Epithelial cell of prostate (primary cell): ENCODE data around the gene ZC3H12C.

ENCODE experiments used
- DNase-seq: peaks from one replicate; pipeline ENCODE4 v3.0.0-alpha.2; 2011; ENCODE audit warnings: low read depth, low spot score
- H3K27ac ChIP-seq: fragments of 450-650 bp; 2 replicates; pipeline ENCODE4 v1.5.1; 2017; ENCODE audit warnings: mild to moderate bottlenecking

The ZC3H12C gene

GRCh38 chr11:110141812-110142211 lies 48.6 kb downstream of the ZC3H12C start:
- peak; percentile 6 for DNase-seq

GRCh38 chr11:110147962-110148709 lies 54.9 kb downstream of the ZC3H12C start:
- peak overlapping the region; percentile 16 for H3K27ac ChIP-seq
- no peak for DNase-seq

More at GRCh38 chr11:110141812-110142211, 48.6 kb downstream of the ZC3H12C start:
- H3K27ac ChIP-seq = no peak overlapping the region

- DNase-seq = peak; percentile 27
These were observed 55.9 kb downstream of the ZC3H12C start for GRCh38 chr11:110148775-110149744.

GRCh38 chr11:110152199-110152598 lies 59.0 kb downstream of the ZC3H12C start:
- DNase-seq = no peak
- H3K27ac ChIP-seq = no peak overlapping the region

More at GRCh38 chr11:110148775-110149744, 55.9 kb downstream of the ZC3H12C start:
- peak overlapping the region; percentile 16 for H3K27ac ChIP-seq

GRCh38 chr11:110153474-110153873 lies 60.3 kb downstream of the ZC3H12C start:
- no peak for DNase-seq
- H3K27ac ChIP-seq = no peak overlapping the region

- H3K27ac ChIP-seq = no peak overlapping the region
- no peak for DNase-seq
These were observed 63.3 kb downstream of the ZC3H12C start for GRCh38 chr11:110156503-110156902.

- H3K27ac ChIP-seq = no peak overlapping the region
- DNase-seq = no peak
These were observed 65.4 kb downstream of the ZC3H12C start for GRCh38 chr11:110158317-110159200.

GRCh38 chr11:110159476-110159875 lies 66.3 kb downstream of the ZC3H12C start:
- no peak overlapping the region for H3K27ac ChIP-seq
- DNase-seq = no peak

GRCh38 chr11:110160016-110160415 lies 66.8 kb downstream of the ZC3H12C start:
- no peak for DNase-seq
- no peak overlapping the region for H3K27ac ChIP-seq

- no peak for DNase-seq
- H3K27ac ChIP-seq = no peak overlapping the region
These were observed 67.2 kb downstream of the ZC3H12C start for GRCh38 chr11:110160437-110160836.

GRCh38 chr11:110161061-110161460 lies 67.9 kb downstream of the ZC3H12C start:
- no peak for DNase-seq
- H3K27ac ChIP-seq = no peak overlapping the region

- no peak for DNase-seq
- no peak overlapping the region for H3K27ac ChIP-seq
These were observed 69.0 kb downstream of the ZC3H12C start for GRCh38 chr11:110162216-110162615.

- DNase-seq = no peak
- no peak overlapping the region for H3K27ac ChIP-seq
These were observed 72.1 kb downstream of the ZC3H12C start for GRCh38 chr11:110165039-110165925.

- no peak for DNase-seq
- H3K27ac ChIP-seq = no peak overlapping the region
These were observed 75.0 kb downstream of the ZC3H12C start for GRCh38 chr11:110168033-110168803.

GRCh38 chr11:110169738-110170137 lies 76.5 kb downstream of the ZC3H12C start:
- H3K27ac ChIP-seq = no peak overlapping the region
- DNase-seq = no peak

- no peak for DNase-seq
- no peak overlapping the region for H3K27ac ChIP-seq
These were observed 79.4 kb downstream of the ZC3H12C start for GRCh38 chr11:110172468-110173065.

- no peak overlapping the region for H3K27ac ChIP-seq
- DNase-seq = no peak
These were observed 80.8 kb downstream of the ZC3H12C start for GRCh38 chr11:110173811-110174644.
